Measurements from ENCODE around the gene HSPA1L.

The HSPA1L gene

DNA sequence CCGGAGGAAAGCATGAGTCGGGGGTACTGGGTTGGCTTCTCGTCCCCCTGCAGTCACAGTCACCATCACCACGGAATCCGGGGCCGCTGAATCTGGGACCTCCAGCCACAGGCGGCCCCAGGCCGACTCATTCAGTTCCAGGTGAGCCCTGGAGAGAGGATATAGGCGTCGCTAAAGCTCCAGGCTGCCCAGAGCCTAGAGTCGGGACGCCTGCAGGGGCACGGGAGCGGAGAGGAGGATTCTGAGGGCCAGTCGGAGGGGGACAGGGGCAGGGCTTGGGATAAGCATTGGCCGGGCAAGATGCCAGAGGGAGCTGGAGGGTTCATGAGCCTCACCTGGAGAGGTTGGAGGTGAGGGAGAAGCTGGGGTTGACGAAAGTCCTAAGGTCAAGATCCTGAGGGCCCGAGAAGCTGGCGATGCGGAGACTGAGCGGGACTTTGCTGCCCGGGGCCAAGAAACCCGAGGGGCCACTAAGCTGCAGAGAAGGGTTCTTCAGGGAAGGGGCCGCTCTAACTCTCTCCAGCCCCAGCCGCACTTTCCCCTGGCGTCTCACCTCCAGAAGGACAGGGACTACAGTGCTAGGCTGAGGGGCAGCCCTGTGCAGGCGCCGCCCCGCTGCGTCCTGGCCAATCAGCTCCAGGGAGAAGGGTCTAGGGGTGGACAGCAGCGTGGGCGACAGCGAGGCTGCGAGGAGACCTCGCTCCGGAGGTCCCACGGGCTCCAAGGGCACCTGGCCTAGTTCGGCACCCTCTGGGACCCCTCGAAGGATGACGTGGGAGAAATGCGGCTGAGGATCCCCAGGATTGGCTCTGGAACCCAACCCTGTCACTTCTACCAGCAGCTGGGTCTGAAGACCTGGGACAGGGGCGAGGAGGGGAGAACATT, 48.9 kb downstream of the HSPA1L start:
- no peak for DNase-seq (ENCODE audit: extremely low read depth, low read depth)

DNA sequence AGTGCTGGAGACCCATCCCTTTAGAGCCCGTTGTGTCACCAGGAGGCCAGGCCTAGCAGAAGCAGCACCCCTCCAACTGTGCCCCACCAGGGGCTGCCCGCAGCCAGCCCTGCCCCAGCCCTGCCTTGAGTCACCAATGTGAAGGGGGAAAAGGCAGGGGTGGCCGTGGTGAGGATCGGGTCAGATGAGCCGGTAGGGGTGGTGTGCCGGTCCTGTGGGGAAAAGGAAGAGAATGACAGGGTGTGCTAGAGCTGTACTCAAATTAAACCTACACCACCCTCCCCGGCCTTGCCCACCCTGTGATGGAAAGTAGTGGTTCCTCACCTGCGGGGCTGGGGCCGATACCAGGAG, 49.5 kb downstream of the HSPA1L start:
- DNase-seq (ENCODE audit: extremely low read depth, low read depth): no peak
- no peak for TF ChIP-seq CTCF (IDR thresholded peaks at IDR 0.05; ENCODE audit: low read depth, low read length, missing control alignments)
- no peak overlapping the region for H3K4me3 ChIP-seq (replicated peaks; ENCODE audit: low read depth, low read length)

More for the DNA sequence above, 48.9 kb downstream of the HSPA1L start:
- peak overlapping the region; percentile 23 for H3K4me3 ChIP-seq (replicated peaks; ENCODE audit: low read depth, low read length)
- no peak for TF ChIP-seq CTCF (IDR thresholded peaks at IDR 0.05; ENCODE audit: low read depth, low read length, missing control alignments)

- DNase-seq (ENCODE audit: extremely low read depth, low read depth): no peak
- TF ChIP-seq CTCF (IDR thresholded peaks at IDR 0.05; ENCODE audit: low read depth, low read length, missing control alignments): no peak
- no peak overlapping the region for H3K4me3 ChIP-seq (replicated peaks; ENCODE audit: low read depth, low read length)
These were observed 50.9 kb downstream of the HSPA1L start for GRCh38 chr6:31764198-31764597.

DNA sequence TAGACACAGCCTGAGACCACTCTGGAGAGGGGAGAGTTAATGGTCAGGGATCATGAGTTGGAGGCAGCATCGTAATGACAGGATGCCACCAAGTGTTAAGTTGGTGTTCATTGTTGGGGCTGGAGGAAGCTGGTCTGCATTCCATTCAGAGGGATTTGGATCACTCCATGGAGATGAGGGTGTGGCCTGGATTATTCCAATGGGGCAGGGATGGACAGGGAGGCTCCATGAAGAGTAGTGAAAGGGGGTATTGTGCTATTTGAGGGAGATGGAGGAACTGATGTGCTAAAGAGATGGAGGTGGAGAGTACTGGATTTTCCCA, 51.5 kb downstream of the HSPA1L start:
- no peak for TF ChIP-seq CTCF (IDR thresholded peaks at IDR 0.05; ENCODE audit: low read depth, low read length, missing control alignments)
- no peak overlapping the region for H3K4me3 ChIP-seq (replicated peaks; ENCODE audit: low read depth, low read length)
- DNase-seq (ENCODE audit: extremely low read depth, low read depth): peak; percentile 39

DNA sequence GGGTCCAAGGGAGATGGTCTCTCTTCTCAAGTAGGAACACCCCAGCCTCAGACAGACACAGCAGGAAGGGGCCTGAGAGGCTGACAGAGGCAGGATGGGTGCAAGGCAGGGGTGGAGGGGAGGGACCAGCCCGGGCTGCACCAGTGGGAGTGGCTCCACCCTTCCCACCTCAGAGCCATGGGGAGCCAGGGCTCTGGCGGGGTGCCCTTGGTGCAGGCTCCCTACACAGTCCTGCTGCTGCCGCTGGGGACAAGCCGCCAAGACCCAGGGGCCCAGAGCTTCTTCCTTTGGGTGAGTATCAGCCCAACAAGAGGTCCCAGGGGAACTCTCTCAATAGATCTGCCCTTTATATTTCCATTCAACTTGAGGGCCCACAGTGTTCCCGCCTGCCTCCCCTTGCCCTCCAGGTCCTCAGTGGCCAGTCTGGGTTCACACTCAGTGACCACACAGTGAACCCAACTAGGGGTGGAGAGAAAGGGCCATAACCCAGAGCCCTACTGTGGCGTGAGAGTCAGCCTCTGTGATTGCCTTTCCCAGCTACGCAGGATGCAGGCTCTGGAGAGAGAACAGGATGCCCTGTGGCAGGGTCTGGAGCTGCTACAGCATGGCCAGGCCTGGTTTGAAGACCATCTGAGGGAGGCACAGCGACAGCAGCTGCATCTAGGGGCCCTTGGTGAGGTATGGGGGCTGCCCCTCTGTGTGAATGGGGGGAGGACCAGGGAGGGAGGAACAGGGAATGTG, 52.0 kb downstream of the HSPA1L start:
- no peak for DNase-seq (ENCODE audit: extremely low read depth, low read depth)
- TF ChIP-seq CTCF (IDR thresholded peaks at IDR 0.05; ENCODE audit: low read depth, low read length, missing control alignments): no peak
- H3K4me3 ChIP-seq (replicated peaks; ENCODE audit: low read depth, low read length): no peak overlapping the region

DNA sequence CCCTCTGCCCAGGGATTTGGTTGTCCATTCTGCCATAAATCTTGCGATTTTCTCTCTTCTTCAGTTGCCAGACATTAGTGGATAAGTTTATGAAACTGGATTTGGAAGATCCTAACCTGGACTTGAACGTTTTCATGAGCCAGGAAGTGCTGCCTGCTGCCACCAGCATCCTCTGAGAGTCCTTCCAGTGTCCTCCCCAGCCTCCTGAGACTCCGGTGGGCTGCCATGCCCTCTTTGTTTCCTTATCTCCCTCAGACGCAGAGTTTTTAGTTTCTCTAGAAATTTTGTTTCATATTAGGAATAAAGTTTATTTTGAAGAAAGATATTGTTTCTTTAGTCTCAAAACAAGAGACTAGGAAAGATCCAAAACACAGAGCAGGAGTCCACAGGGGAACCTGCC, 52.7 kb downstream of the HSPA1L start, which contains the start of gene SAPCD1:
SAPCD1 (plus strand) TSS at position 301 of the 400 bp plus-strand sequence. CDS start 399 bp downstream, outside the sequence.
- TF ChIP-seq CTCF (IDR thresholded peaks at IDR 0.05; ENCODE audit: low read depth, low read length, missing control alignments): no peak
- no peak for DNase-seq (ENCODE audit: extremely low read depth, low read depth)
- H3K4me3 ChIP-seq (replicated peaks; ENCODE audit: low read depth, low read length): no peak within 1 kb of the TSS
